GM21717 (cell line): ENCODE results near the gene CDH12.
"Not testable (repeated sequence)": the region's sequence is repeated elsewhere in the genome, so short reads cannot be mapped to it uniquely, and the experiment has no call there.

Experiments used
- ATAC-seq: cut with Tn5 transposase; IDR thresholded peaks from one replicate; pipeline ENCODE4 v1.9.1; 2021; ENCODE audit warnings: mild to moderate bottlenecking, moderate library complexity; ENCODE audit not compliant: unreplicated experiment

CDH12 gene

DNA sequence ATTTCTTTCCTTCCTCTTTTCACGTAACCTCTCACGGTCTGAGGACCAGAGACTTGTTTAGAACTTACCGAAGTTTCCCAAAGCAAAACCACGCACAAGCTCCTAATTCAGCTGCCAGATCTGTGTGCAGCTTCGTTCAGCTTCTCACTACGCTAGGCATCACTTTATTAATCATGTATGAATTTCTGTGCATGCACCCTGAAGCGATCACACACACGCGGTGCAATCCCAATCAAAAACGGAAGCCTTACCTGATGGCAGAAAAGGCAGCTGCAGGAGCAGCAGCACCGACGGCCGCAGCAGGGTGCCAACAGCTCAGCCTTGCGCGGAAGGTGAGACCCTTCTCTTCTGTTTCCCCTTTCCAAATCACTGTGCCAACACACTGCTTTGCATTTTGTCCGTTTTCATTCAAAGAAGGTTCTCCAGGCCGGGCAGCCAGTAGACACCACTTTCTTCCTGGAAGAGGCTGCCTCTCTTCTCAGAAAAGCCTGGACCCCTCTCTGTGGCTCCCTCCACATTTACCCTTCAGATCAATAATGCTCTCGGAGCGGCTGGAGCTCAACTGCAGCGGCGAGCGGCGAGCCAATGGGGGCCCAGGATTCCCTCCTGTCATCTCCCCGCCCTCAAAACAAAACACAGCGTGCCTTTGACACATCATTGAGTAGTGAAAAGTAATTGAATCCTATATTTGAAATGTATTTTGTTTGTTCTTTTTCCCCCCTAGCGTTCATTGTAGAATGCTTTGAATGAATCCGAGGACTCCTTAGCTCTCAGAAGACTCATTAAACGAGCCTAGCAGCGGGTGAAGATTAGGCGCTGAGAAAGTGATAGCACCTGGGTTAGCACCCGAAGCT, at the start of gene CDH12:
Gene CDH12, minus strand, starts transcription at position 538 of the 854 bp plus-strand sequence.
- ATAC-seq = peak; percentile 62

DNA sequence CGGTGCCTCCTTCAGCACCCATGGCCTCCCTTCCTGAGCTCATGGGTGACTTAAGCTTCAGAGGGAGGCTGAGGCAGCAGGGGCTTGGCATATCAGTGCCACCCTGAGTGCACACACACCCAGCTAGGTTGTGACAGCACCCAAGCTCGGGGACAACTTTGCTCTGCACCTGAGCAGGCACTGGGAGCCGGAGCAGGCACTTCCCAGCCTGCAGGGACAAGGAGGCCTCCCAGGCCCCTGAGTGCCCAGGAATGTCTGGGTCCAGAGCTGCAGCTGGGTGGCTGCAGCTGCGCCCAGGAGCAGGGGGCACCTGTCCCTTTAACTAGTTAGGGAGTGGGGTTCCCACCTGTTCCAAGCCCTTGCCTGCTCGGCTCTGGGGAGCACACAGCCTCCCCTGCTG, 48.7 kb upstream of the CDH12 start:
- no peak for ATAC-seq

DNA sequence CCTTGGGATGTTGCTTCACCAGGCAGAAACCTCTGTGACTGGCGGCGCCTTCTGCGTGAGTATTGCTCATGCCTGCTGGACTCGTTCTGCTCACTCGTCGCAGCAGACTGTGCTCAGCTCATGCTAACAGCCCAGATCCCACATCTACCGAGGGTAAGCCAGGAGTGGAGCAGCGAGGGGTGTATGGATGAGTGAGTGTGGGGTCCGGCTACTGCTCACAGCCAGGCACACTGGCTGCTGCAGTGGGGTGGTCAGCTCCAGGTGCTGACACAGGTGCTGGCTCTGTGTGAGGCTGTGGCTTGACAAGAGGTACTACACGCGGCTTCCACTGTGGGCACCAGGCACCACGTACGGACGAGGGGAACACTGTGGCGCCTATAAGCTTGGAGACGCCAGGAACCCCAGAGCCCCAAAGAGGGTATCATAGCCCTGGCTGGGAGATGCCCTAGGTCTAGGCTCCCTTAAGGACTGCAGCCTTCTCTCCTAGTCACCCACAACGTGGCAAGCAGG, 47.7 kb upstream of the CDH12 start:
- no peak for ATAC-seq

DNA sequence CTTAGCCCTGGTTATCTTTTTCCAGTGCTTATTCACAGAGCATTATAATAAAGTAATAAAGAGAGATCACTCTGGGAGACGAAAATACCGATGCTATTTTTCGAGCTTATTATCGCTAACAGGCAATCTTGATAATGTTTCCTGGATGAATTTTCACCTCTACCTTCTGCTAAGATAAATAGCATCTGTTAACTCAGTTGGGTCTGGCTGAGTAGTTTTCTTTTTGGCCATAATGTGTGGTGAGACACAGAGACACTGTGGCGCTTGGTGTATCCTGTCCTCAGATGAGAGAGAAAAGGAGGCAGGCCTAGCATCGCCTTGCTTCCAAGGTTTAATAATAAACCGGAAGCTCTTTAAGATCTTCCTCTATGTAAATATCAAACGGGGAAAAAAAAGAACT, 46.2 kb upstream of the CDH12 start:
- ATAC-seq = no peak

DNA sequence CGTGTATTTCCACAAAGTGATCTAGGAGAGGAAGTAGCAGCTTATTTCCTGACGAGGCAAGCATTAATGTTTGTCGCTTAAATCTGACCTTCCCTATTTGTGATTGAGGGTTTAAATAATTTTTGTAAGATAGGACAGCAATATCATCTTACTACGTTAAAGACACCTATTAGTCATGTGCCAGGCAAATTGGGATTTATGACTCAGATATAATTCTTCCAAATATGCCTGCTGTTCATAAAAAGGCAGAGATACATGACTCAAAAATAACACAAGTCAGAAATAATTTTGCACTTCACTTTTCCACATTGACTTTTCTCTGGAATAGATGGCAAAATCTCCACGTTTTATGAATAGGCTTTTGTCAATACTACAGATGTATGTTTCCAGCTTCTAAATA, 43.0 kb upstream of the CDH12 start:
- ATAC-seq = no peak

DNA sequence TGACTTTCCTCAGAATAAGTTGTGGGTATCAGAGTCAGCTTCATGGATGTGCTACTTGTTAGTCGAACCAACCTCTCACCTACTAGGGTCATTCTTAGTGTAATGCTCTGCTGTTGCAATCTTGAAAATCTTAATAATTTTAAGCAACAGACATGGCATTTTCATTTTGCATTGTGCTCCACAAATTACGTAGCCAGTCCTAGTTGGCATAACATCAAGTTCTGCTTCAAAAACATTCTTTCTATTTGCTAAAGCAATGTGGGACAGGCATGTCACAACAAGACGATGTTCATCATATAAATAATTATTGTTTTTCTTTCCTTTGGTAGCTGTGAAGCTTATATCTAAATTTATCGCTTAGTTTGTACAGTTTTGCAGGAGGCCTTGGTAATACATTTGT, 39.3 kb upstream of the CDH12 start:
- ATAC-seq = no peak

DNA sequence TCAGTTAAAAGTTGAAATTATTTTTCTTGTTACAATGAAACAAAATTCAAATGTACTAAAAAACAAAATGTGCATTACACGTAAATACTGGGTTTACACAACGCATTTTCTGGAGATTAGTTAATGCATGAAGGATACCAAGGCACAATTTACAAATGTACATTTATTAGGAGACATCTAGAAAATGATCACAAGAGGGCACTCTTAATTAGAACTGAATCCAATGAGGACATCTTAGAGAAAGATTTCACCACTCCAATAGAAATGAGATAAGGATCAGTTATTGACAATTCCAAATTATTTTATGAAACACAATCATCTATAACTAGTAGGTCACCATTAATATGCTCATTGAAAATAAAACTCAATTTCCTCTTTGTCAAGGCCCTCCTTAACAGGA, 36.6 kb upstream of the CDH12 start:
- no peak for ATAC-seq

DNA sequence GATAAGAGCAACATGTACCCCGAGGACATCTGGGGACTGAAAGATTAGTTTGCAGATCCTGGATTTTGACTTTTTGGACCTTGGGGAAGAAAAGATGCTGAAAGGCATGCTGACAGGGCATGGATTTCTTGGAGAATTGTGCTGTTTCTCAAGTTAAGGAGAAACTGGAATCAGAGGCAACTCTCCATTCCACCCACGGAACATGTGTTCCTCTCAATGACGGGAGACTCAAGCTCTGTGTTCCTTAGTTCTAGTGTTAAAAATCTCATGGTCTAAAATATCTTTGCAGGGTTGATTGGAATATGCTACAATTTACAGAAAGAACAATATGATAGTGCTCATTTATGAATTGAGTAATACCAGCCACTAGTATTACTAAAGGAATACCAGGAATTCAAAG, 34.4 kb upstream of the CDH12 start:
- no peak for ATAC-seq

DNA sequence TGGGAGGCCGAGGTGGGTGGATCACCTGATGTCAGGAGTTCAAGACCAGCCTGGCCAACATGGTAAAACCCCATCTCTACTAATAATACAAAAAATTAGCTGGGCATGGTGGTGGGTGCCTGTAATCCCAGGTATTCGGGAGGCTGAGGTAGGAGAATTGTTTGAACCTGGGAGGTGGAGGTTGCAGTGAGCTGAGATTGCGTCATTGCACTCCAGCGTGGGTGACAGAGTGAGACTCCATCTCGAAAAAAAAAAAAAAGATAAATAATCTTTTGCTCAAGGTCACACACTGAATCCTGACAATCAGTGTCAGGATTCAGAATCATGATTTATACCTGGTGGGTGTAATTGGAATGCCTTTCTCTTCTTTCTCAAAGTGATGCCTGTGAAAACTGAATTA, 5.8 kb upstream of the CDH12 start:
- ATAC-seq = not testable (repeated sequence)

DNA sequence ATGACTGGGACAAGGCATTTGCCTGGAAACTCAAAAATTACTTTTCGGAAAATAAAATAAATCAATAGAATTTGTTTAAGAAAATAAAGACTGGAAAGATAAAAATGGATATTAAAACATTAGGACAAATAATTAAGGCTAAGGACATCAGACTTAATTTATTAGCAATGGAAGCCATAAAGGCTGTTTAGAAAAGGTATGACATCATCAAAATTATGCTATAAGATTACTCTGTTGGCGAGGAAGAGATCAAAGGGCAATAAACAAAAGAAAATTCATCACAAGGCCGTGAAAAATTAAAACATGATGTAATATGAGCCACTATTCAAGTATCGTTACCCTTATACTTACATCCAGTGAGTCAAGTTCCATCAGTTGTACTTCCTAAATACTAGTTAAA, 2.7 kb upstream of the CDH12 start:
- ATAC-seq = no peak

DNA sequence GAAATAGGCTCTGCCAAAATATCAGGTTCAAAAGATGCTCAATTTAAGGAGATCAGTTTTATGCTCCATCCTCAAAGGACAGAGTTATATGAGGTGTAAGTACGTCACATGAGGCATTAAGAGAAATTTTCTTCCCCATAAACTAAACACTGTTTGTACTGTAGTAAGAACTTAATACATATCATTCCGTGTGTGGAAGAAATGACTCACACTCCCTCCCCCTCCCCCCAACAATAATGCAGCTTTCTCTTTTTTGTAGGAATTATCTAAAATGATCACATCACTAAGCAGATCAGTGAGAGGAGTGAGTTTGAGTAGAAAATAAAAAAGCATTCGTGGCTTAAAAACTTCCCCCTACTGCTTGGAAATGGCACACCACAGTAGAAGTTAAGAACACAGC, 2.2 kb downstream of the CDH12 start:
- ATAC-seq = no peak

DNA sequence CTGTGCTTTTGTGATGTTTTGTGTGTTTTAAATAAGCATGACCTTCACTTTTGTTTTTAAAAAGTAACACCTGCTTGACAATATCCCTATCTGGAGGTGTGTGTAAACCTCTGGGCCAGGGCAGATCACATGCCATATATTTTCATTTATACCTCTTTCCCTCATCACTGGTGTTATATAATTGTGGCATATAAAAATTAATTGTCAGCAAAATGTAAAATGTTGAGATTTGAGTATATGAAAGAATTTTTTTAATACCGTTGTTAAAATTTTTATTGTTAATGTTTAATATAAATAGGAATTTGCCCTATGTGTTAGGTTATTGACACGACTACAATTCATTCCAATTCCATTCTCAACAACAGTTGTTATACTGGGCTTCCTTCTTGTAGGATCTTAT, 6.5 kb downstream of the CDH12 start:
- ATAC-seq = no peak

DNA sequence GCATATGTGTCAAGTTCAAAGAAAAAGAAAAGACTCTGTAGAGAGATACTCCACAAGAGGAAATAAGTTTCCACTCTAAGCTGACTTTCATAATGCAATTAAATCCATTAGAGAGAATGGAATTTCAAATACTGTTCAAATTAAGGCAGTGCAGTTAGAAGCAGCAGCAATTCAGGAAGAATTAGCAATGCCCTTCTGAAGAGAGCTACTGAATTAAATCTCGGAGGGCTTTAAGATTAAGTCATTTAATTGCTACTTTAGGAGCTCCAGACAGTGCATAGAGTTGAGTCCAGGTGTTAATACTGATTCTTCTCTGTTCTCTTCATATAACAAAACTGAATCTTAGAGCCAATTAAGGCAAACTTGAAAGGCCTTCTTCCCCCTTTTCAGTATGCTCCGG, 8.5 kb downstream of the CDH12 start:
- no peak for ATAC-seq

DNA sequence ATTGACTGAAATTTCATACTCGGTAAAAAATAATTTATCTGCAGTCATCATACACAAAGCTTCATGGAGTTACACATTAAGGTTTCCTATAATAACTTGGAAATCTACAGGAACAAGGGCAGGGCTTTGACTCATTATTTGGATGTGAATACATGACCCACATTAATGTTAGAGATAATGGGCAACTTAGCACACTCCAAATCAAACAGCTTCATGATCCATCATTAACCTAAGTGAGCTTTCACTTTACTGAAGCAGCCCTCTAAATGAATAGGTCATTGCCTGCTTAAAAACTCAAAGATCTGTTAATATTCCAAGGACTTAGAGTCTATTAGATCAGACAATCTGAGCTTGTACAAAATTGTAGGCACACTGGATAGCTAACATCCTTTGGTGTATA, 9.0 kb downstream of the CDH12 start:
- no peak for ATAC-seq

DNA sequence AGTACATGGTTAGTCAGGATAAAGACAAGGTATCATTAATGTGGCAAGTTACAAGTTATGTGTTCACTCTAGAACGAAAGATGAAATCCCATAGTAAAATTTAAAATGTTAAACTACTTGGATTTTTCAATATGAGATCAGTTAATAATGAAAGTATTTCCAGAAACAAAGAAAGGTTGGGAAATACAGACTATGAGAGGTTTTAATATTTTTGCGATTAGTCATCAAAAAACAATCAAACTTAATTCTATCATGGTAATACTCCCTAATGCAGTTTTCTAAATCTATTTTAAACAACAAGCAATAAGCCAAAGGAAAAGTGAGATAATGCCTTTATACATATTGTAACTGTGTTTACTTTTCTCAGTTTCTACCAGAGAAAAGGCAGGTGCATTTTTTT, 10.6 kb downstream of the CDH12 start:
- no peak for ATAC-seq

DNA sequence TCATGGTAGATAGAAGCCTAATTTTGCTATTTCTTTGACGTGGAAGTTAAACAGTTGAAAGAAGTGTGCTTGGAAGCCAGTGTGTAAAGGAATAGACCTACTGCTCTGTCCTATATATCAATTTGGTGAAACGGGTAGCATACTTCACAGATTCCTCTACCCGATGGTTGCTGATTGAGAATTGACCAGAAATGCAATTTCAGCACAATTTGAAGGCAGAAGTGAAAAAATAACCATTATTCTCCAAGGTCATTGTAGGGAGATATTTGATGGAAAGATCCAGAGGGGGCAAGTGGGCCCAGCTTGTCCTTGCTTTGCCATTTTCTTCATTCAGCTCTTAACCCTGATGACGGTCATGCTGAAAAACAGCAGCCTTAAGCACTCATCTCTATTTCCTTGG, 15.3 kb downstream of the CDH12 start:
- ATAC-seq = no peak

DNA sequence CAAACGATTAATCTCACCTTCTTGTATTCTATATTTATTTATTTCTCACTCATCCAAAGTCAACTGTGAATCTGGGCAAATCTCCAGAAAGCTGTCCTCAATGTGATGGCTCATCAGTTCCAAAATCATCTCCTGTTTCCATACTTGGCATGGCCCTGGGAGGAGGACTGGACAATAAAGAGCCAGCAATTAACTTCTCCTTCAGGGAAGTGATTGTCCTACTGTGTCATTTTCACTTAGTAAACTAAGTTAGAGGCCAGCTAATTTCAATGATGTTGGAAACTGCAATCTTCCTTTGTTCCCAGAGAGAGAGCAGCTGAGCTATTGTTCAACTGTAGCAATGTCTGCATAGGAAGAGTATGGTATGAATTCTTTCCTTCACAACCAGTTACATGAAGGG, 17.5 kb downstream of the CDH12 start:
- no peak for ATAC-seq

DNA sequence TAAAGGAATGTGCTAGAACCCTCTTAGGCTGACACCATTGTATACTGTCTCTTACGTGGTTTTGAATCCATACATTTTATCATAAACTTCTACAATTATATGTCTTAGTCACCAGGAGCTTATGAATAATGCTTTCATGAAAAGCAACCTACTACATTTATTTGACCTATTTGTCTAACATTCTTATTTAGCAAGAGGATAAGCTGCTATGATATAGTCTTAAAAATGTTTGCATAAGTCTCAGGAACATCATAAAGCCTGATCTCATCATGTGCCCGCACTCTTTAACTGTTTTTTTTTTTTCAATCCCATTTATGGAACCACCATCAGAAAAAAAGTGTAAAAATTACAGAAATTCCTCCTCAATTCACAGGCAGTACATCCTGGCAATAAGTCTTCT, 59.7 kb downstream of the CDH12 start:
- no peak for ATAC-seq

DNA sequence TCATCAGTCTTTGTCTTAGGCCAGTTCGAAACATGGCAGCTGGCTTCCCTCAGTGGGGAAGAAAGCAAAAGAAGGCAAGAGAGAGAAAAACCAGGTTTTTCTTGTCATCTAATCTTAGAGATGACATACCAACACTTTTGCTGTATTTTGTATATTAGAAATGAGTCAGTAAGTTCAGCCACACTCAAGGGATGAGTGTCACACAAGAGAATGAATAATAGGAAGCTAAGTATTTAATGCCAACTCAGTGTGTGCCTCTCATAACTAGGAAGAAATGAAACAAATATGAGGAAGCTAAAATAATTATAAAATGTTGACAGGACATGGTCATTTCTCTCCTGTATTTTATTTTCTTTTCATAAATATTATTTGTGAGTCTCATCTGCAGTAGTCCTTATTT, 65.3 kb downstream of the CDH12 start:
- ATAC-seq = no peak

DNA sequence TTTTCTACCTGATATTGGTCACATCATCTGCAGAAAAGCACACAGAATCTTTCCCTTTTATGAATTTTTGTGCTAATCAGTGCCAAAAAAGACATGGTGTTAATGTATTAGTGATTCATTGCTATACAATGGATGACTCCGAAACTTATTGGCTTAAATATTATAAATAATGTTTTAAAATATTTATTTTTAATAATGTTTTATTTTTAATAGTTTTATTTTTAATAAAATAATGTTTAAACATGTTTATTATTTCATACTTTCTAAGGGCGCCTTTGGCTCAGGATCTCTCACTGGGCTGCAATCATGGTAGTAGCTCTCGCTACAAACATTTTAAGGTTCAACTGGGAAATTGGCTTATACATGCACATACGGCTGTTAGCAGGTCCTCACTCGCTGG, 65.7 kb downstream of the CDH12 start:
- no peak for ATAC-seq

DNA sequence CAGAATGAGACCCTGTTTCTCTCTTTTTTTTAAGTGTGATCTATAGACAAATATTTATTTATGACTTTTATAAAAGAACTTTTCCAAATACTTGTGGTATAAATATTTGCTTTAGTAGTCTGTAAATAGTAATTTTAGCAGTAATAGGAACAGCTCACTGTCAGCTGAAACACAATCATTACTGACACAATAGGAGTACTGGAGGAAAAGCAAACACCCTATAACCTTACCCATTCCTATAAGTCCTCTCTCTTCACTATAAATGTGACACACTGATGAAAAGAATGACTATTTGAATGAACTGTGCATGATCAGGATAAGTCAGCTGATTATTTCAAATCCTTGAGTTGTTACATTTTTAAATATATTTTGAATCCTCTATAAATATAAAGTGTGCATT, 72.4 kb downstream of the CDH12 start:
- no peak for ATAC-seq

DNA sequence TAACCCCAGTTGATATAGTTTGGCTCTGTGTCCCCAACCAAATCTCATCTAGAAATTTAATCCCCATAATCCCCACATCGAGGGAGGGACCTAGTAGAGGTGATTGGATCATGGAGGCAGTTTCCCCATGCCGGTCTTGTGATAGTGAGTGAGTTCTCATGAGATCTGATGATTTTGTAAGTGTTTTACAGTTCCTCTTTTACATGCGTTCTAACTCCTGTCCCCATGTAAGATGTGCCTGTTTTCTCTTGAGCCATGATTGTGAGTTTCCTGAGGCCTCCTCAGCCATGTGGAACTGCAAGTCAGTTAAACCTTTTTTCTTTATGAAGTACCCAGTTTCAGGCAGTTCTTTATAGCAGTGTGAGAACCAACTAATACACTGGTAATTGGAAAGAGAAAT, 73.6 kb downstream of the CDH12 start:
- ATAC-seq = no peak

DNA sequence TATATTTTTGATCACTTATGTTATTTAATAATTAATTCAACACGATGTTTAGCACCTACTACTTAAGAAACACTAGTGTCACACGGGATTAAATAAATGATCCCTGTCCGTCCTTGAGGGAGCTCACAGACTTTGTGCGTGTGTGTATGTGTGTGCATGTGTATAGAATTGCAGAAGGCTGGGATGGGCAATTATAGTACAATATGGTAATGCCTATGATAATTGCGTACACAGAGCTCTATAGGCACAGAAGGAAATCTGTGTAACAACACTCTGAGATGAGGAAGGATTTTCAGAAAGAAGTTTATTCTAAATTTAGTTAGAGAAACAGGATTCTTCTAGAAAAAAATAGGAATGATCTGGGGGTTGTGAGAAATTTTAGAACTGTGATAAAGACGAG, 76.9 kb downstream of the CDH12 start:
- no peak for ATAC-seq
